ENCODE data around the gene TNMD.

The TNMD gene

GRCh38 chrX:100642290-100642689, 57.6 kb downstream of the TNMD start:
- H2AFZ ChIP-seq (ENCODE audit: low read depth, low read length): no peak overlapping the region
- no peak overlapping the region for H2BK5ac ChIP-seq (ENCODE audit: low read depth, low read length, poor library complexity, severe bottlenecking)
- H3K4ac ChIP-seq (ENCODE audit: low read depth in 1 of 2, low read length in 2 of 2): no peak overlapping the region
- H3K14ac ChIP-seq (ENCODE audit: low read length in 2 of 2): no peak overlapping the region
- H3K4me2 ChIP-seq (ENCODE audit: low read length, poor library complexity, severe bottlenecking): no peak overlapping the region
- no peak overlapping the region for H2BK12ac ChIP-seq (ENCODE audit: low read length in 2 of 2)
- peak overlapping the region; percentile 89 for H2AK5ac ChIP-seq (ENCODE audit: low read length, severe bottlenecking)
- no peaks in the 10 kb centered on the region for H3K9me3 ChIP-seq (ENCODE audit: control insufficient read depth, low read length)
- no peaks in the 10 kb centered on the region for H3K79me1 ChIP-seq (replicated peaks; ENCODE audit: low read length, poor library complexity, severe bottlenecking)
- DNase-seq: no peak
- no peak overlapping the region for H3K27ac ChIP-seq (ENCODE audit: low read length, poor library complexity, severe bottlenecking)
- 61% methylated on average over 1 of the region's 3 CpGs for WGBS
- H3K23ac ChIP-seq (ENCODE audit: low read length in 2 of 2): no peak overlapping the region
- H4K8ac ChIP-seq (ENCODE audit: low read length): no peak overlapping the region
- H3K36me3 ChIP-seq (ENCODE audit: control insufficient read depth in 1 of 2, insufficient read depth in 2 of 2, low read depth in 1 of 2, low read length in 2 of 2): no peaks in the 10 kb centered on the region
- peaks cover 1% of the 10 kb centered on the region for H3K4me1 ChIP-seq (ENCODE audit: control insufficient read depth, insufficient read depth, low read depth, low read length)
- H3K18ac ChIP-seq (ENCODE audit: low read depth in 1 of 2, low read length in 2 of 2): peak overlapping the region in 1 of 2 experiments; percentile 33
- H3K4me3 ChIP-seq (ENCODE audit: insufficient read depth in 1 of 2, low read depth in 1 of 2, low read length in 2 of 2): no peak overlapping the region
- H4K91ac ChIP-seq (ENCODE audit: low read length): no peak overlapping the region
- H3K9ac ChIP-seq (ENCODE audit: low read length): no peak overlapping the region
- H2BK120ac ChIP-seq (ENCODE audit: low read depth, low read length): no peak overlapping the region
- no peak overlapping the region for H2BK15ac ChIP-seq (ENCODE audit: low read depth, poor library complexity, severe bottlenecking)
- H3K27me3 ChIP-seq (ENCODE audit: control insufficient read depth in 1 of 2, insufficient read depth in 1 of 2, low read length in 2 of 2): peaks cover 0 to 43% of the 10 kb centered on the region in 2 experiments

- Histone ChIP-seq H2BK5ac (ENCODE audit: low read depth, low read length, poor library complexity, severe bottlenecking) (no peak overlapping the region), H3K4ac (ENCODE audit: low read depth in 1 of 2, low read length in 2 of 2) (no peak overlapping the region), H3K4me2 (ENCODE audit: low read length, poor library complexity, severe bottlenecking) (no peak overlapping the region), H4K8ac (ENCODE audit: low read length) (no peak overlapping the region), H3K9me3 (ENCODE audit: control insufficient read depth, low read length) (no peaks in the 10 kb centered on the region), H2AFZ (ENCODE audit: low read depth, low read length) (no peak overlapping the region), H3K23ac (ENCODE audit: low read length in 2 of 2) (no peak overlapping the region), H3K9ac (ENCODE audit: low read length) (peak overlapping the region; percentile 94), H3K27me3 (ENCODE audit: control insufficient read depth in 1 of 2, insufficient read depth in 1 of 2, low read length in 2 of 2) (peaks cover 0 to 41% of the 10 kb centered on the region in 2 experiments), H3K4me1 (ENCODE audit: control insufficient read depth, insufficient read depth, low read depth, low read length) (peaks cover 1% of the 10 kb centered on the region), H2AK5ac (ENCODE audit: low read length, severe bottlenecking) (no peak overlapping the region), H4K91ac (ENCODE audit: low read length) (no peak overlapping the region), H3K27ac (ENCODE audit: low read length, poor library complexity, severe bottlenecking) (peak overlapping the region; percentile 81), H2BK120ac (ENCODE audit: low read depth, low read length) (no peak overlapping the region), H3K36me3 (ENCODE audit: control insufficient read depth in 1 of 2, insufficient read depth in 2 of 2, low read depth in 1 of 2, low read length in 2 of 2) (no peaks in the 10 kb centered on the region), H2BK12ac (ENCODE audit: low read length in 2 of 2) (no peak overlapping the region), H3K18ac (ENCODE audit: low read depth in 1 of 2, low read length in 2 of 2) (peak overlapping the region; percentile 2 to 33), H3K4me3 (ENCODE audit: insufficient read depth in 1 of 2, low read depth in 1 of 2, low read length in 2 of 2) (peak overlapping the region in 1 of 2 experiments; percentile 83), H2BK15ac (ENCODE audit: low read depth, poor library complexity, severe bottlenecking) (no peak overlapping the region), H3K79me1 (replicated peaks; ENCODE audit: low read length, poor library complexity, severe bottlenecking) (no peaks in the 10 kb centered on the region), H3K14ac (ENCODE audit: low read length in 2 of 2) (no peak overlapping the region)
- no peak for DNase-seq
- WGBS: 89% methylated on average over 5 of the region's 11 CpGs
Measured at GRCh38 chrX:100643212-100643611, 58.5 kb downstream of the TNMD start.

DNA sequence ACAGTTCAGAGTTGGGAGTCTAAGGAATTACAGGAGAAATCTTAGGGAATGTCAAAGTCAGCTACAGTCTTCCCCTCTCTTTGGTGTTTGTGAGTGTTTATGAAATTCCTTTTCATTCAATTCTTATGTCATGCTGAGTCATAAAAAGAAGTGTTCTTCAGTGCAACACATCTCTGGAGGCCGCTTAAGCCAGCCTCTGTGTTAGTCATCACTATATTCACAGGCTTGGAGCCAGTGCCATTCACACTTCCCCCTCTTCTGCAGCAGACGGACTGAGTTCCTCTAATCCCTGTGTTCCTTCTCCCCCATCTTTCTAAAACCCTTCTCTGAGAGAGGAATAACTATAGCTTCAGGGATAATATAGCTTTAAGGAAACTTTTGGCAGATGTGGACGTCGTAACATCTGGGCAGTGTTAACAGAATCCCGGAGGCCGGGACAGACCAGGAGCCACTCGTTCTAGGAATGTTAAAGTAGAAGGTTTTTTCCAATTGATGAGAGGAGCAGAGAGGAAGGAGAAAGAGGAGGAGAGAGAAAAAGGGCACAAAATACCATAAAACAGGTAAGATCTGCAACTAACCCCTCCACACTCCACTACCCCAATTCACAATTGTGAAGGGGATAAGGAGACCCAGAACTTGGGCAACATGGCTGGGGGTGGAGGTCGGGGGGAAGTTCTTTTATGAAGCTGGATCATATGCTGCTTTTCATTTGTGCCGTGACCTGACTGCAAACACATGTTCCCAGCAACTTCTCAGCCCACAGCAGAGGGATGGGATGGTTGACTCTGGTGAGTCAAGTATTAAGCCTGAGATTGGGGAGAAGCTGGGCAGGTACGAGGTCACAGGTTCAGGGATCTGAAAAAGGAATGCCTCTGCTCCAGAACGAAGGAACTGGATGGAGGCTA, 59.5 kb downstream of the TNMD start, which contains the start of gene SRPX2:
SRPX2 (plus strand) TSS at position 244 of the 905 bp plus-strand sequence. CDS start 2,124 bp downstream, outside the sequence.
- Histone ChIP-seq H3K36me3 (ENCODE audit: control insufficient read depth in 1 of 2, insufficient read depth in 2 of 2, low read depth in 1 of 2, low read length in 2 of 2) (no peaks in the 10 kb centered on the region), H2BK120ac (ENCODE audit: low read depth, low read length) (peak within 1 kb of the TSS; percentile 34), H3K9ac (ENCODE audit: low read length) (peak within 1 kb of the TSS; percentile 94), H3K27me3 (ENCODE audit: control insufficient read depth in 1 of 2, insufficient read depth in 1 of 2, low read length in 2 of 2) (peaks cover 0 to 33% of the 10 kb centered on the region in 2 experiments), H3K27ac (ENCODE audit: low read length, poor library complexity, severe bottlenecking) (peak within 1 kb of the TSS; percentile 88), H3K23ac (ENCODE audit: low read length in 2 of 2) (no peak within 1 kb of the TSS), H3K4me1 (ENCODE audit: control insufficient read depth, insufficient read depth, low read depth, low read length) (peaks cover 1% of the 10 kb centered on the region), H2AK5ac (ENCODE audit: low read length, severe bottlenecking) (no peak within 1 kb of the TSS), H4K91ac (ENCODE audit: low read length) (peak within 1 kb of the TSS; percentile 25), H3K79me1 (replicated peaks; ENCODE audit: low read length, poor library complexity, severe bottlenecking) (no peaks in the 10 kb centered on the region), H3K14ac (ENCODE audit: low read length in 2 of 2) (no peak within 1 kb of the TSS), H3K4ac (ENCODE audit: low read depth in 1 of 2, low read length in 2 of 2) (peak within 1 kb of the TSS in 1 of 2 experiments; percentile 82), H2BK5ac (ENCODE audit: low read depth, low read length, poor library complexity, severe bottlenecking) (peak within 1 kb of the TSS; percentile 79), H2BK15ac (ENCODE audit: low read depth, poor library complexity, severe bottlenecking) (no peak within 1 kb of the TSS), H2AFZ (ENCODE audit: low read depth, low read length) (no peak within 1 kb of the TSS), H4K8ac (ENCODE audit: low read length) (peak within 1 kb of the TSS; percentile 80), H3K9me3 (ENCODE audit: control insufficient read depth, low read length) (no peaks in the 10 kb centered on the region), H3K4me3 (ENCODE audit: insufficient read depth in 1 of 2, low read depth in 1 of 2, low read length in 2 of 2) (peak within 1 kb of the TSS; percentile 51 to 83), H2BK12ac (ENCODE audit: low read length in 2 of 2) (no peak within 1 kb of the TSS), H3K18ac (ENCODE audit: low read depth in 1 of 2, low read length in 2 of 2) (peak within 1 kb of the TSS; percentile 37 to 87), H3K4me2 (ENCODE audit: low read length, poor library complexity, severe bottlenecking) (peak within 1 kb of the TSS; percentile 73)
- 0% methylated on average over 4 of the region's 11 CpGs for WGBS
- DNase-seq: peak; percentile 93

DNA sequence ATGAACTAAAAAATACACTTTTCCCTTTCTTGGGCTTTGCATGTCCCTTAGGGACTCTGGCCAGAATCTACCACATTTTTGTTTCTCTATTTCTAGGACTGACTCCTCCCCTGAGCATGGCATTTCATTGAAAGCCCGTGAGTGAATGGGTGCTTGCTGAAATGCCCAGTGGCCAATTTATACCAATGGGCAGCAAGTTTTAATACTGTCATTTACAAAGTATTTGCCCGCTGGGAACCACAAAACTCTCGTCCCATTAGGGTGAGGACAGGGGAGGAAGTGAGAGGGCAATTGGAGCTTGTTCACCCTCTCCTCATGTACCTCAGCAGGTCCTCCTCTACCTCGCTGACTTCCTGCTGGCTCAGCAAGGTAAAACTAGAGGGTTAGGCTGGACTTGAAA, 60.4 kb downstream of the TNMD start:
- peak overlapping the region; percentile 73 for H3K4me2 ChIP-seq (ENCODE audit: low read length, poor library complexity, severe bottlenecking)
- no peak overlapping the region for H2AK5ac ChIP-seq (ENCODE audit: low read length, severe bottlenecking)
- peak; percentile 49 for DNase-seq
- H3K9ac ChIP-seq (ENCODE audit: low read length): peak overlapping the region; percentile 94
- no peak overlapping the region for H3K23ac ChIP-seq (ENCODE audit: low read length in 2 of 2)
- H4K91ac ChIP-seq (ENCODE audit: low read length): no peak overlapping the region
- no peaks in the 10 kb centered on the region for H3K36me3 ChIP-seq (ENCODE audit: control insufficient read depth in 1 of 2, insufficient read depth in 2 of 2, low read depth in 1 of 2, low read length in 2 of 2)
- H3K4me1 ChIP-seq (ENCODE audit: control insufficient read depth, insufficient read depth, low read depth, low read length): peaks cover 5% of the 10 kb centered on the region
- peak overlapping the region in 1 of 2 experiments; percentile 52 for H2BK12ac ChIP-seq (ENCODE audit: low read length in 2 of 2)
- no peak overlapping the region for H3K4ac ChIP-seq (ENCODE audit: low read depth in 1 of 2, low read length in 2 of 2)
- no peak overlapping the region for H2BK15ac ChIP-seq (ENCODE audit: low read depth, poor library complexity, severe bottlenecking)
- peak overlapping the region; percentile 82 for H4K8ac ChIP-seq (ENCODE audit: low read length)
- H3K79me1 ChIP-seq (replicated peaks; ENCODE audit: low read length, poor library complexity, severe bottlenecking): no peaks in the 10 kb centered on the region
- no peak overlapping the region for H2BK120ac ChIP-seq (ENCODE audit: low read depth, low read length)
- peaks cover 0 to 27% of the 10 kb centered on the region in 2 experiments for H3K27me3 ChIP-seq (ENCODE audit: control insufficient read depth in 1 of 2, insufficient read depth in 1 of 2, low read length in 2 of 2)
- H3K18ac ChIP-seq (ENCODE audit: low read depth in 1 of 2, low read length in 2 of 2): peak overlapping the region; percentile 40 to 45
- H3K14ac ChIP-seq (ENCODE audit: low read length in 2 of 2): peak overlapping the region in 1 of 2 experiments; percentile 48
- peak overlapping the region in 1 of 2 experiments; percentile 83 for H3K4me3 ChIP-seq (ENCODE audit: insufficient read depth in 1 of 2, low read depth in 1 of 2, low read length in 2 of 2)
- WGBS: 17% methylated on average over 1 of the region's 4 CpGs
- no peak overlapping the region for H2BK5ac ChIP-seq (ENCODE audit: low read depth, low read length, poor library complexity, severe bottlenecking)
- H3K27ac ChIP-seq (ENCODE audit: low read length, poor library complexity, severe bottlenecking): peak overlapping the region; percentile 88
- H3K9me3 ChIP-seq (ENCODE audit: control insufficient read depth, low read length): no peaks in the 10 kb centered on the region
- no peak overlapping the region for H2AFZ ChIP-seq (ENCODE audit: low read depth, low read length)
